Measurements from ENCODE around the gene MRPL11. TPM values are rescaled to one million over a fixed set of nuclear protein-coding genes. Genes with fewer than 3 reads are reported as not detected.

Gene MRPL11
- total and polyA plus RNA-seq, 2 of the 13 experiments (the other 11 are each of a cell fraction or from before 2014, with no cell fraction given), result 72.9 to 176 TPM

GRCh38 chr11:66418168-66418985 is 20.3 kb downstream of the MRPL11 start (continued):
- TF ChIP-seq, protein P1, sequence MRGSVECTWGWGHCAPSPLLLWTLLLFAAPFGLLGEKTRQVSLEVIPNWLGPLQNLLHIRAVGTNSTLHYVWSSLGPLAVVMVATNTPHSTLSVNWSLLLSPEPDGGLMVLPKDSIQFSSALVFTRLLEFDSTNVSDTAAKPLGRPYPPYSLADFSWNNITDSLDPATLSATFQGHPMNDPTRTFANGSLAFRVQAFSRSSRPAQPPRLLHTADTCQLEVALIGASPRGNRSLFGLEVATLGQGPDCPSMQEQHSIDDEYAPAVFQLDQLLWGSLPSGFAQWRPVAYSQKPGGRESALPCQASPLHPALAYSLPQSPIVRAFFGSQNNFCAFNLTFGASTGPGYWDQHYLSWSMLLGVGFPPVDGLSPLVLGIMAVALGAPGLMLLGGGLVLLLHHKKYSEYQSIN (CRISPR knock-in tag; IDR thresholded peaks at IDR 0.05; ENCODE audit: borderline replicate concordance), result peak; percentile 89; the same call in 1 of the 2 replicates
- TF ChIP-seq ZNF264 (CRISPR knock-in tag; IDR thresholded peaks at IDR 0.05), result 0 out of 2 replicates have a peak, but pooled peaks have one; percentile 54
- peak; percentile 66; the same call in 1 of the 2 replicates for TF ChIP-seq SALL2 (CRISPR knock-in tag; IDR thresholded peaks at IDR 0.05)
- TF ChIP-seq ZNF670 (CRISPR knock-in tag; IDR thresholded peaks at IDR 0.05; ENCODE audit: borderline replicate concordance), result no peak
- TF ChIP-seq FOXC1 (CRISPR knock-in tag; IDR thresholded peaks at IDR 0.05; ENCODE audit: borderline replicate concordance), result peak; percentile 30; the same call in 1 of the 2 replicates
- no peak for TF ChIP-seq THYN1 (CRISPR knock-in tag; IDR thresholded peaks at IDR 0.05; ENCODE audit: borderline replicate concordance, low read depth)
- peak; percentile 45; the same call in 1 of the 2 replicates for TF ChIP-seq KDM3A (CRISPR knock-in tag; IDR thresholded peaks at IDR 0.05; ENCODE audit: low read depth)
- no peak for TF ChIP-seq FOXJ3 (CRISPR knock-in tag; IDR thresholded peaks at IDR 0.05; ENCODE audit: borderline replicate concordance)
- TF ChIP-seq PATZ1 (CRISPR knock-in tag; IDR thresholded peaks at IDR 0.05), result 0 out of 2 replicates have a peak, but pooled peaks have one; percentile 34
- TF ChIP-seq ZNF282 (IDR thresholded peaks at IDR 0.05; ENCODE audit: partially characterized antibody), result no peak
- peak; percentile 98 for TF ChIP-seq SRY (CRISPR knock-in tag; IDR thresholded peaks at IDR 0.05)
- TF ChIP-seq ZNF180 (CRISPR knock-in tag; IDR thresholded peaks at IDR 0.05; ENCODE audit: borderline replicate concordance, low read depth), result no peak
- TF ChIP-seq RXRA (CRISPR knock-in tag; IDR thresholded peaks at IDR 0.05), result no peak
- peak; percentile 47; the same call in 1 of the 2 replicates for TF ChIP-seq ZNF674 (CRISPR knock-in tag; IDR thresholded peaks at IDR 0.05; ENCODE audit: low read depth)
- no peak for TF ChIP-seq DMAP1 (CRISPR knock-in tag; IDR thresholded peaks at IDR 0.05)
- TF ChIP-seq ZNF274 (CRISPR knock-in tag; IDR thresholded peaks at IDR 0.05), result no peak
- TF ChIP-seq ZNF740 (CRISPR knock-in tag; IDR thresholded peaks at IDR 0.05), result no peak
- TF ChIP-seq JUND (CRISPR knock-in tag; IDR thresholded peaks at IDR 0.05), result peak; percentile 33; the same call in 1 of the 2 replicates
- TF ChIP-seq, protein P2, sequence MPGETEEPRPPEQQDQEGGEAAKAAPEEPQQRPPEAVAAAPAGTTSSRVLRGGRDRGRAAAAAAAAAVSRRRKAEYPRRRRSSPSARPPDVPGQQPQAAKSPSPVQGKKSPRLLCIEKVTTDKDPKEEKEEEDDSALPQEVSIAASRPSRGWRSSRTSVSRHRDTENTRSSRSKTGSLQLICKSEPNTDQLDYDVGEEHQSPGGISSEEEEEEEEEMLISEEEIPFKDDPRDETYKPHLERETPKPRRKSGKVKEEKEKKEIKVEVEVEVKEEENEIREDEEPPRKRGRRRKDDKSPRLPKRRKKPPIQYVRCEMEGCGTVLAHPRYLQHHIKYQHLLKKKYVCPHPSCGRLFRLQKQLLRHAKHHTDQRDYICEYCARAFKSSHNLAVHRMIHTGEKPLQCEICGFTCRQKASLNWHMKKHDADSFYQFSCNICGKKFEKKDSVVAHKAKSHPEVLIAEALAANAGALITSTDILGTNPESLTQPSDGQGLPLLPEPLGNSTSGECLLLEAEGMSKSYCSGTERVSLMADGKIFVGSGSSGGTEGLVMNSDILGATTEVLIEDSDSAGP (CRISPR knock-in tag; IDR thresholded peaks at IDR 0.05; ENCODE audit: borderline replicate concordance), result peak; percentile 33; the same call in 1 of the 2 replicates
- TF ChIP-seq ZNF484 (CRISPR knock-in tag; IDR thresholded peaks at IDR 0.05; ENCODE audit: borderline replicate concordance, low read depth), result no peak
- no peak for TF ChIP-seq NCOA1 (CRISPR knock-in tag; IDR thresholded peaks at IDR 0.05)
- TF ChIP-seq GRHL1 (CRISPR knock-in tag; conservative IDR thresholded peaks at IDR 0.05), result no peak
- 0 out of 2 replicates have a peak, but pooled peaks have one; percentile 30 for TF ChIP-seq PHF20 (CRISPR knock-in tag; IDR thresholded peaks at IDR 0.05)

All from HepG2 (cell line).